GM12892 (cell line): ENCODE data around the gene CERS5.

ENCODE experiments used
- POLR2A ChIP-seq: IDR thresholded peaks from 2 replicates; pipeline ENCODE4 v1.6.1; 2011; ENCODE audit warnings: low read depth, low read length, control low read depth
- POLR2AphosphoS5 ChIP-seq: IDR thresholded peaks from 2 replicates; pipeline ENCODE4 v1.6.1; 2011; ENCODE audit warnings: low read depth, low read length, control low read depth
- TAF1 ChIP-seq: IDR thresholded peaks from 2 replicates; pipeline ENCODE4 v1.6.1; 2011; ENCODE audit warnings: low read depth, mild to moderate bottlenecking, control low read depth, low read length, borderline replicate concordance

DNA sequence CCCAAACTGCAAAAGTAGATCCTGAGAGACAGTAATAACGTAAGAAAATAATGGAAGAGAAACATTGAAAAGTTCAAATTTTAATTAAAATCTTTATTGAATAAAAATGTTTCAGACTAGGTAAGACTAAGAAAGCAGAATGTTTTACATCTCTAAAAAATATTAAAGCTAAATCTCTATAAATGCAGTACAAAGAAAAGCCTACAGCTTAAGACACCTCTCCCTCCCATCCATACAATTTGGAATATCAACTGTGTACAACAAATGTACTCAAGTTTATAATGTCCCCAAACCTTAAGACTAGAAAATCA is 8.5 kb upstream of the CERS5 start:
- TF ChIP-seq POLR2AphosphoS5 (no peak), POLR2A (no peak), TAF1 (no peak)
